ENCODE results near the gene EME2. TPM values are rescaled to one million over a fixed set of nuclear protein-coding genes. Genes with fewer than 3 reads are reported as not detected.

EME2 gene
- total RNA-seq, 3 donors from 2014 or later (not counting 1 experiment from before 2014, with no cell fraction given) = 30.0 to 33.8 (median 30.1) TPM

GRCh38 chr16:1780677-1781072 is 8.1 kb downstream of the EME2 start:
- 93% methylated on average over 6 of the region's 6 CpGs for WGBS (ENCODE audit: insufficient coverage)
- DNase-seq = no peak

GRCh38 chr16:1781254-1781653 is 8.6 kb downstream of the EME2 start:
- H3K36me3 ChIP-seq (ENCODE audit: control insufficient read depth, insufficient read depth, low read length) = peaks cover 19% of the 10 kb centered on the region
- H3K27me3 ChIP-seq (ENCODE audit: control insufficient read depth, insufficient read depth, low read length) = no peaks in the 10 kb centered on the region
- peak overlapping the region; percentile 19 for H3K27ac ChIP-seq (ENCODE audit: low read length)
- 82% methylated on average over 20 of the region's 20 CpGs for WGBS (ENCODE audit: insufficient coverage)
- Mint-ChIP-seq H3K27ac (peak overlapping the region; percentile 88 to 92), H3K27me3 (ENCODE audit: low read depth in 2 of 2) (no peaks in the 10 kb centered on the region), H3K4me1 (peaks cover 10 to 22% of the 10 kb centered on the region in 2 donors), H3K9me3 (no peaks in the 10 kb centered on the region), H3K36me3 (no peaks in the 10 kb centered on the region), H3K4me3 (peak overlapping the region; percentile 89)
- peaks cover 49% of the 10 kb centered on the region for H3K4me1 ChIP-seq (ENCODE audit: control insufficient read depth, insufficient read depth, low read length)
- H3K4me3 ChIP-seq (ENCODE audit: low read length) = peak overlapping the region; percentile 51
- DNase-seq (no peak), ATAC-seq (no peak)
- intact Hi-C loops (cut with micrococcal nuclease) = no loop called here
- no peak for TF ChIP-seq CTCF (IDR thresholded peaks at IDR 0.05)
- H3K9me3 ChIP-seq (ENCODE audit: control insufficient read depth, insufficient read depth, low read length) = no peaks in the 10 kb centered on the region

More at GRCh38 chr16:1780677-1781072, 8.1 kb downstream of the EME2 start:
- no peak for TF ChIP-seq CTCF (IDR thresholded peaks at IDR 0.05)
- H3K27ac ChIP-seq (ENCODE audit: low read length) = no peak overlapping the region
- H3K4me3 Mint-ChIP-seq = peak overlapping the region; percentile 89
- no peaks in the 10 kb centered on the region for H3K9me3 ChIP-seq (ENCODE audit: control insufficient read depth, insufficient read depth, low read length)
- peaks cover 19% of the 10 kb centered on the region for H3K36me3 ChIP-seq (ENCODE audit: control insufficient read depth, insufficient read depth, low read length)
- no peaks in the 10 kb centered on the region for H3K27me3 Mint-ChIP-seq (ENCODE audit: low read depth in 2 of 2)
- ATAC-seq = no peak
- intact Hi-C loops (cut with micrococcal nuclease) = no loop called here
- no peaks in the 10 kb centered on the region for H3K27me3 ChIP-seq (ENCODE audit: control insufficient read depth, insufficient read depth, low read length)
- peaks cover 49% of the 10 kb centered on the region for H3K4me1 ChIP-seq (ENCODE audit: control insufficient read depth, insufficient read depth, low read length)
- H3K9me3 Mint-ChIP-seq = no peaks in the 10 kb centered on the region
- H3K27ac Mint-ChIP-seq = peak overlapping the region in 1 of 2 donors; percentile 88
- no peaks in the 10 kb centered on the region for H3K36me3 Mint-ChIP-seq
- no peak overlapping the region for H3K4me3 ChIP-seq (ENCODE audit: low read length)
- peaks cover 10 to 22% of the 10 kb centered on the region in 2 donors for H3K4me1 Mint-ChIP-seq

- H3K9me3 Mint-ChIP-seq = no peaks in the 10 kb centered on the region
- no peaks in the 10 kb centered on the region for H3K27me3 Mint-ChIP-seq (ENCODE audit: low read depth in 2 of 2)
- peak overlapping the region; percentile 88 to 92 for H3K27ac Mint-ChIP-seq
- ATAC-seq (peak in 2 of 3 donors; percentile 0), DNase-seq (peak; percentile 38 to 65)
- no peaks in the 10 kb centered on the region for H3K9me3 ChIP-seq (ENCODE audit: control insufficient read depth, insufficient read depth, low read length)
- peaks cover 10 to 22% of the 10 kb centered on the region in 2 donors for H3K4me1 Mint-ChIP-seq
- no peaks in the 10 kb centered on the region for H3K36me3 Mint-ChIP-seq
- intact Hi-C loops (cut with micrococcal nuclease) = loop anchor here (1.0 to 2.0 kb wide), 2 partner anchors 9 to 45 kb away; partner anchors contain the start of genes FAHD1, HAGH and MRPS34
- peaks cover 49% of the 10 kb centered on the region for H3K4me1 ChIP-seq (ENCODE audit: control insufficient read depth, insufficient read depth, low read length)
- H3K4me3 ChIP-seq (ENCODE audit: low read length) = peak overlapping the region; percentile 51
- TF ChIP-seq CTCF (IDR thresholded peaks at IDR 0.05) = peak; percentile 38
- peak overlapping the region; percentile 89 for H3K4me3 Mint-ChIP-seq
- peaks cover 18% of the 10 kb centered on the region for H3K36me3 ChIP-seq (ENCODE audit: control insufficient read depth, insufficient read depth, low read length)
- H3K27me3 ChIP-seq (ENCODE audit: control insufficient read depth, insufficient read depth, low read length) = no peaks in the 10 kb centered on the region
- under 1% methylated on average over 70 of the region's 70 CpGs for WGBS (ENCODE audit: insufficient coverage)
- peak overlapping the region; percentile 19 for H3K27ac ChIP-seq (ENCODE audit: low read length)
Measured at GRCh38 chr16:1781758-1782407, 9.3 kb downstream of the EME2 start.
